ENCODE measurements around the gene SLC6A16. TPM values are rescaled to one million over a fixed set of nuclear protein-coding genes. Genes with fewer than 3 reads are reported as not detected.
A peak's percentile ranks its signal among the peaks of the same experiment; 100 is the strongest.
"Not testable (repeated sequence)": the region's sequence is repeated elsewhere in the genome, so short reads cannot be mapped to it uniquely, and the experiment has no call there.

Gene SLC6A16
- total RNA-seq, 1 experiment from 2014 or later, result 0.61 TPM

DNA sequence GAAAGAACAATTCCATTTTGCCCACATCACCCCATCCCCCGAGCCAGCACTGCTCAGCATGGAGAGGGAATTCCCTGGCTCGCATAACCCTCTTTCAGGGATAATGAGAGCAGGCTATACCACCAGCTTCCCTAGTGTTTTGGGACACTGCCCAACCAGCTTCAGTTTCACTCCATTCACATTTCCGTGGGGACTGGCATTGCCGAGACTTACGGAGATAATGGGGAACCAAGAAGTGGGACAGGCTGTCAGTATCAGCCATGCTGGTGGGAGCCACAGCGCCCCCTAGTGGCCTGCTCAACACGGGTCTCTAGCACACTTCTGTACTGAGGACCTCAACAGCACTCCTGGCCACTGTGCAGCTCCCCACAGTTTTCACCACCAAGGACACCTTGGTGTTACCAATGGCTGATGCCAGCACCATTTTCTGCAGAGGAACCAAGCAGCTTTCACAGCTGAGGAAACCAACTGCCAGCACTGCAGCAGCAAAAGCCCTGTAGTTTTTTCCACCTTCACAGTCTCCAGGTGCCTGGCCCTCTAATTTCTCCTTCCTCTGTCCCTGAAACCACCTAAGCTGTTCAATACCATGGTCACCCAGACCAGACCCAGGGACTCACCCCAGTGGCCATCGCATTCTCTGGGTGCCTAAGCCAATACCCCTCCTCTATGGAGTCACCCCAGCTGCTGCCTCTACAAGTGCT lies 23.7 kb downstream of the SLC6A16 start:
- no peak for TF ChIP-seq EZH2 (IDR thresholded peaks at IDR 0.05; ENCODE audit: low read depth)
- TF ChIP-seq CTCF (conservative IDR thresholded peaks at IDR 0.05), result peak; percentile 94
- peak in 1 of 2 experiments; percentile 61 for DNase-seq
- Histone ChIP-seq H3K4me2 (no peak overlapping the region), H3K27me3 (ENCODE audit: insufficient read depth, low read depth) (peaks cover 73% of the 10 kb centered on the region), H3K27ac (no peak overlapping the region), H3K9me2 (ENCODE audit: insufficient read depth) (no peaks in the 10 kb centered on the region), H2AFZ (no peak overlapping the region), H3K79me2 (ENCODE audit: low read depth) (no peaks in the 10 kb centered on the region), H3K4me1 (replicated peaks; ENCODE audit: insufficient read depth) (no peaks in the 10 kb centered on the region), H3F3A (ENCODE audit: insufficient read depth, low read depth) (no peaks in the 10 kb centered on the region), H4K20me1 (ENCODE audit: insufficient read depth) (no peaks in the 10 kb centered on the region), H3K4me3 (no peak overlapping the region), H3K36me3 (ENCODE audit: low read depth) (no peaks in the 10 kb centered on the region), H3K9me3 (ENCODE audit: insufficient read depth, low read depth) (peaks cover 7% of the 10 kb centered on the region; the same call in 1 of the 2 replicates)
- intact Hi-C loops (cut with micrococcal nuclease; ENCODE audit: unreplicated experiment), result no loop called here
- BruUV-seq (replicated peaks), result no TSS peak
- ChIA-PET POLR2A (ENCODE audit: unreplicated experiment) (no interaction called here), CTCF (interaction anchor here (0.5 to 0.7 kb wide), 4 partner anchors 39 to 308 kb away, joined by 3 to 6 read pairs (median 4); partner anchors contain the start of genes GYS1, RUVBL2 and TEAD2)

DNA sequence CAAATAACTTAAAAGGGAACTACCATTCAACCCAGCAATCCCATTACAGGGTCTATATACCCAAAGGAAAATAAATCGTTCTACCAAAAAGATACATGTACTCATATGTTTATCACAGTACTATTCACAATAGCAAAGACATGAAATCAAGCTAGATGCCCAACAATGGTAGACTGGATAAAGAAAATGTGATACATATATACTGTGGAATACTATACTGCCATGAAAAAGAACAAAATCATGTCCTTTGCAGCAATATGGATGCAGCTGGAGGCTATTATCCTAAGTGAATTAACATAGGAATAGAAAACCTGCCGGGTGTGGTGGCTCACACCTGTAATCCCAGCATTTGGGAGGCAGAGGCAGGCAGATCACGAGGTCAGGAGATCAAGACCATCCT lies 26.3 kb downstream of the SLC6A16 start:
- POLR2A ChIA-PET (ENCODE audit: unreplicated experiment); H3K9me3 ChIP-seq (ENCODE audit: insufficient read depth, low read depth); BruUV-seq (replicated peaks); H3K27ac ChIP-seq; DNase-seq; H3K4me1 ChIP-seq (replicated peaks; ENCODE audit: insufficient read depth); H4K20me1 ChIP-seq (ENCODE audit: insufficient read depth); H3F3A ChIP-seq (ENCODE audit: insufficient read depth, low read depth); H3K4me3 ChIP-seq; H3K36me3 ChIP-seq (ENCODE audit: low read depth); intact Hi-C loops (cut with micrococcal nuclease; ENCODE audit: unreplicated experiment); H2AFZ ChIP-seq; H3K9me2 ChIP-seq (ENCODE audit: insufficient read depth); H3K4me2 ChIP-seq; H3K79me2 ChIP-seq (ENCODE audit: low read depth): not testable (repeated sequence)
- CTCF ChIA-PET, result interaction anchor here (0.7 kb wide), 1 partner anchor 179 kb away, joined by 5 read pairs; no protein-coding TSS in a partner anchor
- peaks cover 79% of the 10 kb centered on the region for H3K27me3 ChIP-seq (ENCODE audit: insufficient read depth, low read depth)

DNA sequence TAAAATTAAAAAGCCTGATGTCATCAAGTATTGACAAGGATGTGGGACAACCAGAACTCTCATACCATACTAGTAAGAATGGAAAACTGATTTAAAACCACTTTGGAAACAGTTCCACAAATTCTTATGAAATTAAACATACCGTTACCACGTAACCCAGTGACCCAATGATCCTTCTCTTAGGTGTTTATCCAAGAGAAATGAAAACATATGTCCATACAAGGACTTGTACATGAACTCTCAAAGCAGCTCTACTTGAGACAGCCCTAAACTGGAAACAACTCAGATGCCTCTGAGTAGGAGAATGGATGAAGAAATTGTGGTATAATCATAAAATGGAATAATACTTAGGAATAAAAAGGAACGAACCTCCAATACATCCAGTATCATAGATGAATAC lies 27.6 kb downstream of the SLC6A16 start:
- H4K20me1 ChIP-seq (ENCODE audit: insufficient read depth), result no peaks in the 10 kb centered on the region
- no peak overlapping the region for H2AFZ ChIP-seq
- H3K9me3 ChIP-seq (ENCODE audit: insufficient read depth, low read depth), result no peaks in the 10 kb centered on the region
- no peaks in the 10 kb centered on the region for H3K36me3 ChIP-seq (ENCODE audit: low read depth)
- H3K27me3 ChIP-seq (ENCODE audit: insufficient read depth, low read depth), result peaks cover 79% of the 10 kb centered on the region
- intact Hi-C loops (cut with micrococcal nuclease; ENCODE audit: unreplicated experiment), result no loop called here
- no peak overlapping the region for H3K4me2 ChIP-seq
- no peak for DNase-seq
- no peaks in the 10 kb centered on the region for H3K9me2 ChIP-seq (ENCODE audit: insufficient read depth)
- no TSS peak for BruUV-seq (replicated peaks)
- no peak overlapping the region for H3K27ac ChIP-seq
- no peak overlapping the region for H3K4me3 ChIP-seq
- ChIA-PET CTCF (no interaction called here), POLR2A (ENCODE audit: unreplicated experiment) (no interaction called here)
- no peaks in the 10 kb centered on the region for H3F3A ChIP-seq (ENCODE audit: insufficient read depth, low read depth)
- H3K79me2 ChIP-seq (ENCODE audit: low read depth), result no peaks in the 10 kb centered on the region
- TF ChIP-seq EZH2 (IDR thresholded peaks at IDR 0.05; ENCODE audit: low read depth) (no peak), CTCF (conservative IDR thresholded peaks at IDR 0.05) (no peak)
- H3K4me1 ChIP-seq (replicated peaks; ENCODE audit: insufficient read depth), result no peaks in the 10 kb centered on the region

Data from PC-9 (cell line).